Coronary artery (tissue), 2 donors: ENCODE data around the gene CTNNBL1.
"Not testable (repeated sequence)": the region's sequence is repeated elsewhere in the genome, so short reads cannot be mapped to it uniquely, and the experiment has no call there.

Source experiments
- DNase-seq: peaks from one replicate; pipeline ENCODE4 v3.0.0-alpha.2; 2017; ENCODE audit warnings: low spot score
- H3K27ac ChIP-seq, 2 donors: fragments of 200-600 bp; sonication (generic); one replicate each; pipeline ENCODE4 v1.5.1; 2016 to 2019
- H3K4me3 ChIP-seq: fragments of 200-600 bp; sonication (generic); 2 replicates; pipeline ENCODE4 v1.5.1; 2016; ENCODE audit warnings: mild to moderate bottlenecking, moderate library complexity
- TF ChIP-seq, protein P1 (sequence below): fragments of 200-600 bp; sonication (generic); IDR thresholded peaks from one replicate; pipeline ENCODE4 v1.5.1; 2019; ENCODE audit warnings: antibody characterized with exemption

CTNNBL1 gene

DNA sequence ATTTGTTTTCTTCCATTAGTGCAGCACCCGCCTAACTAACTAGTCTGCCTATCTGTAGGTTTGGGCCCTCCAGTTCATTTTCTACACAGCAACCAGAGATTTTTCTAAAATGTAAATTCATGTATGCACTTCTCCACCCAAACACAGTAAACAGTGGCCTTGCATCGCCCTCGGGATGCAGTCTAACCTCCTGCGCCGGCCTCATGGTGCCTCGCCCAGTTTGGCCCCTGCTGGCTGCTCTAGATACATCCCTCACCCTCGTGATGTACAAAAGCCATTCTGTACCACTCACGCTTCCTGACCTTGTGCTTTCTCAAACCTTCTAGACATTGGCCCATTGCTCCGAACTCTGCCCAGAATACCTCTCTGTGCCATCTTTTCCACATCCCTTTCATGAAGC, 155.3 kb downstream of the CTNNBL1 start:
- no peak overlapping the region for H3K4me3 ChIP-seq
- TF ChIP-seq, protein P1, sequence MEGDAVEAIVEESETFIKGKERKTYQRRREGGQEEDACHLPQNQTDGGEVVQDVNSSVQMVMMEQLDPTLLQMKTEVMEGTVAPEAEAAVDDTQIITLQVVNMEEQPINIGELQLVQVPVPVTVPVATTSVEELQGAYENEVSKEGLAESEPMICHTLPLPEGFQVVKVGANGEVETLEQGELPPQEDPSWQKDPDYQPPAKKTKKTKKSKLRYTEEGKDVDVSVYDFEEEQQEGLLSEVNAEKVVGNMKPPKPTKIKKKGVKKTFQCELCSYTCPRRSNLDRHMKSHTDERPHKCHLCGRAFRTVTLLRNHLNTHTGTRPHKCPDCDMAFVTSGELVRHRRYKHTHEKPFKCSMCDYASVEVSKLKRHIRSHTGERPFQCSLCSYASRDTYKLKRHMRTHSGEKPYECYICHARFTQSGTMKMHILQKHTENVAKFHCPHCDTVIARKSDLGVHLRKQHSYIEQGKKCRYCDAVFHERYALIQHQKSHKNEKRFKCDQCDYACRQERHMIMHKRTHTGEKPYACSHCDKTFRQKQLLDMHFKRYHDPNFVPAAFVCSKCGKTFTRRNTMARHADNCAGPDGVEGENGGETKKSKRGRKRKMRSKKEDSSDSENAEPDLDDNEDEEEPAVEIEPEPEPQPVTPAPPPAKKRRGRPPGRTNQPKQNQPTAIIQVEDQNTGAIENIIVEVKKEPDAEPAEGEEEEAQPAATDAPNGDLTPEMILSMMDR = no peak
- no peak for DNase-seq
- no peak overlapping the region for H3K27ac ChIP-seq

GRCh38 chr20:37849566-37849965, 155.7 kb downstream of the CTNNBL1 start:
- Histone ChIP-seq H3K4me3 (no peak overlapping the region), H3K27ac (no peak overlapping the region)
- TF ChIP-seq, protein P1 = no peak
- no peak for DNase-seq

DNA sequence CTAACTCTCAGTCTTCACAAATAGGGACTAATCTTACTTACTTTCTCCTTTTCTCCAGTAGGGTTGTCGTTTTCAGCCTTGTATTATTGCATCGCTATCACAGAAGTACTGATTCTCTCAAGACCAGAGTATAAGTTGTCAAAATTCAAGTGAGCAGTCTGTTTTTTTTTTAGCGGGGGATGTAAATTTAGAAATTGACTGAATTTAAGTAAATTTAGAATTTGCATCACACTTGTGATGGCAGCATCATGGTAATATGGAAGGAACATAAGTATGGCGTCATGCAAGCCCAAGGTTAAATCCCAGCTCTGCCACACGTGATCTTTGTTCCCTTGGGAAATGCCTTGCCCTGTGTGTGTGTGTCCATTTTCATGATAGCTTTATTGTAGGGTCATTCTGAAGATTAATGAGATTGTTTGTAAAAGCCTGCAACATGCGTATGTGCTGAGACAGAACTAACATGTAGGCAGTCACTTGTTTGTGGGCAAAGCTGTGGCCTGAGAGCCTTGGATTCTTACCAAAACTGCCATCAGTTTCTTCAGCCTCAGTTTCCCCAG, 156.3 kb downstream of the CTNNBL1 start:
- H3K4me3 ChIP-seq = no peak overlapping the region
- TF ChIP-seq, protein P1 = no peak
- H3K27ac ChIP-seq = no peak overlapping the region
- DNase-seq = no peak

DNA sequence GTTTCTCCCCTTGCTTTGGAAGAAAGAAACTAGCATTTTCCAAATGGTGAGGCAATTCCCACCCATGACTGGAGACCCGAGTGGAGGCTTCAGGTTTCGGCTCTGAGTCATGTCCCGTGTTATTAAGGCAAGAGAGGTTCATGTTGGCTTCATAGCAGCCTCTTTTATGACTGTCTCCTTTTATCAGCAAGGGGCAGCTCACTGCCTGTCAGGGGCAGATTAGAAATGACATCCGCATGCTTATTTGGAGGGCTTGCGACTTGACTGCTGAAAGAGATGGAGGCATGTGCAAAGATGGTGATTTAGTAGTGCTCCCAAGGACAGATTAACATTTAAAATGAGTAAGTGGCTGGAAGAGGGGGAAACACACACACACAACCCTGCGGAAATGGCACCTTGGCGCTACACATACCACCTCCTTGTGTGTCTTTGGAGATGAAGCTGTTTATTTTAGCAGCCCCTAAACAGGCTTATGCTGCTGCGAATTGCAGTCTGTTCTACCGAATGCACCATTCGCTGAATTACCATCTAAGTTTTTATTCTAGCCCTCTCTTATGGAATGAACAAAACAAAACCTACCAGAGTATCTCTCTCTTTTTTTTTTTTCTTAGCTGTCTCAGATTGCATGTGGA, 157.0 kb downstream of the CTNNBL1 start:
- TF ChIP-seq, protein P1 = no peak
- DNase-seq = no peak
- Histone ChIP-seq H3K27ac (no peak overlapping the region), H3K4me3 (no peak overlapping the region)

DNA sequence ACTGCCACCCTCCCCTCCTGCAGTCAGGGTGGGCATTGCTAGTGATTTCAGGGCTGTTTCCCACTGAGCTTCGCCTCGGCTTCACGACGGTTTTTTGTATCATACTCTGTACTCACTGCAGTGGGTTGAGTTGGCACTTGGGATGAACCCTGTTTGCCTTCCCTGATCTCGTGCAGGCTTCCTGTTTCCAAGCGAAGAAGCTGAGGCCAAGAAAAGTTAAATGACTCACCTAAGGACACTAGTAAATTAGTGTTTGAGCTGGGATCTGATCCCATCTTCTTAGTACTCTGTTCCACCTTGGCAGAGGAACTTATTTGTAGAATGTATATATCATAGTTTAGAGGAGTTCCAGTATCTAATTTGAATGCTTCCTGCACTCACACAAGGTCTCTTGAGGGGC, 158.8 kb downstream of the CTNNBL1 start:
- Histone ChIP-seq H3K27ac (no peak overlapping the region), H3K4me3 (no peak overlapping the region)
- TF ChIP-seq, protein P1 = no peak
- DNase-seq = no peak

- no peak for DNase-seq
- H3K27ac ChIP-seq = no peak overlapping the region
- TF ChIP-seq, protein P1 = no peak
- H3K4me3 ChIP-seq = no peak overlapping the region
Observed at GRCh38 chr20:37853823-37854375, 160.1 kb downstream of the CTNNBL1 start.

DNA sequence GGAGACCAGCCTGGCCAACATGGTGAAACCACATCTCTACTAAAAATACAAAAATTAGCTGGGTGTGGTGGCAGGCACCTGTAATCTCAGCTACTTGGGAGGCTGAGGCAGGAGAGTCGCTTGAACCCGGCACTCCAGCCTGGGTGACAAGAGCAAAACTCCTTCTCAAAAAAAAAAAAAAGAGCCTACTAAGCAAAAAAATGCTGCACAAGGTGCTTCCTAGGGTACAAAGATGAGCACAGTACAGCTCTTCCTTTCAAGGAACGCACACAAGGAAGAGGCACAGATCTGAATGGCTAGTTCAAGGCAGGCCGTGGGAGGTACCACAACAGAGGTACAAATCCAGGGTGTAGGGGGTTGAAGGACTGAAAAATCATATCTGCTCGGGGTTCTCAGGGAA, 162.2 kb downstream of the CTNNBL1 start:
- H3K27ac ChIP-seq, DNase-seq, H3K4me3 ChIP-seq: not testable (repeated sequence)
